GM21786 (cell line): Measurements from ENCODE around the gene RCC2.

Experiments
- ATAC-seq: cut with Tn5 transposase; IDR thresholded peaks from one replicate; pipeline ENCODE4 v1.9.1; 2021; ENCODE audit not compliant: unreplicated experiment

The RCC2 gene

DNA sequence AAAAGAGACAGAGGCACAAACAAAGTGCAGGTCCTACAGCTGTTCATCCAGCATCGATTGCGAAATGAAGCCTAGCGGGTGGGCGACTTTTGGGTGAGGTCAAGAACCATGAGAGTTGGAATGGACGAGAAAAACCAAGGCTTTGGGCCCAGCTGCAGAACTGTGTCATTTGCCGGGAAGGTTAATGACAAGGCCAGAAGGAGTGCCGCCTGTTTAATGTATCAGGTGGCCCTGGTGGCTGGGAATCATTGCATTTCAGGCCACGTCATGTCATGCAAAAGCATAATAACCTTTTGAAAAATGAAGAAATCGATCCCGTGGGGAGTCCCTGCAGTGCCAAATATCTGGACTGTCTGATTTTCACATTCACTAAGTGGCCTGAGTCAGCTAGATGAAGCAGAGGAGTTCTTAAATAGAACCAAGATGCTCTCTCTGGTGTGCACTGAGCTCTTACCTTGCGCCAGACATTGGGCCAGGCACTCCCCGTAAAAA, 8.1 kb upstream of the RCC2 start:
- ATAC-seq = no peak

DNA sequence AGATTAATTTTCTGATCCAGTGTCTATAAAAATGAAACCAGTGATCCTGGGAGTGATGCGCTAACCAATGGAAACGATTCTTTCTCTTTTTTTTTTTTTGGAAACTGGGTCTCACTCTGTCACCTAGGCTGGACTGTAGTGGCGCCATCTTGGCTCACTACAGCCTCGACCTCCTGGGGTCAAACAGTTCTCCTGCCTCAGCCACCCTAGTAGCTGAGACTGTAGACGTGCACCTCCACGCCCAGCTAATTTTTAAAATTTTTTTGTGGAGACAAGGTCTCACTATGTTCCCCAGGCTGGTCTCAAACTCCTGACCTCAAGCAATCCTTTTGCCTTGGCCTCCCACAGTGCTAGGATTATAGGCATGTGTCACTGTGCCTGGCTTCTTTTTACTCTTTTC, 3.4 kb upstream of the RCC2 start:
- no peak for ATAC-seq

DNA sequence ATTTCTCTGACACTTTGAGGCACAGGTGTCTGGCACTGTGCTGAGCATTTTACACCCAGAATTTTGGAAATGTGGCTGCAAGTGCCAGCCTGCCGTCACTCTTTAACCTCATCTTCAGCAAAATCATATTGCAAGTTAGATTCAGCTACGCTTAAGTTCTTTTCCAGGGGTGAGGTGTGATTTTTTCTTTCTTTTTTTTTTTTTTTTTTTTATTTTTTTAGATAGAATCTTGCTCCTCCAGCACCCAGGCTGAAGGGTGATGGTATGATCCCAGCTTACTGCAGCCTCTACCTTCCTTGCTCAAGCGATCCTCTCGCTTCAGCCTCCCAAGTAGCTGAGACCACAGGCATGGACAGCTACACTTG, 2.5 kb upstream of the RCC2 start:
- no peak for ATAC-seq

DNA sequence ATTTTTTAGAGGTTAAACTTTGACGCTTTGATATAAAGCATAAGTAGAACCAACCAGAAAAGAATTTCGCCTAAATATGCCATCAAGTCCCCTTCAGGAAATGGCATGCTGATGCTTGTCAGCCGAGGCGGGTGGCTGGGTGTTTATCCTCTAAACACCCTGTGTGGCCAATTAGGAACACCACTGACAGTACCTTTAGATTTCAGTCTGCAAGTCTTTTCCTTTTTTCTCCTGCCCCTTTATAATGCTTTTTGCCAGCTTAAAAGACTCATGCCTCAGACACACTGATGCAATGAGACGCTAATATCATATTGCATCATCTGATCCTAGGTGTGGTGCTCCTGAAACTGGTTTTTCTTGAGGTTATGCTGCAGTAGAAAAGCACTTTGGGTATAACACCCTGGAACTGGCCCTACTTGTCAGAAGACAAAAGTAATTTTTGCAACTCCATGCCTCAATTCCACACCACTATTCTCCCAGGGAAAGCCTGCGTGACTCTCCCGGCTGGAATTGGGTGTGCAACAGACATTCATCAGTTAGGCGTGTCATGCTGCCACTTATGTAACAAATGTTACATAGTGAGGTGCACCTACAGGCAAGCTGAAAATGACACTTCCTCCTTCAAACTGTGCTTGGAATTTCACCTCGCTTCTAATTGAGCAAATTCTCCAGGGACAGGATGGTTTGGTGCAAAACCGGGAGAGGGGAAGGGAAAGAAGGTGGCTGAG, 2.0 kb upstream of the RCC2 start:
- ATAC-seq = no peak

DNA sequence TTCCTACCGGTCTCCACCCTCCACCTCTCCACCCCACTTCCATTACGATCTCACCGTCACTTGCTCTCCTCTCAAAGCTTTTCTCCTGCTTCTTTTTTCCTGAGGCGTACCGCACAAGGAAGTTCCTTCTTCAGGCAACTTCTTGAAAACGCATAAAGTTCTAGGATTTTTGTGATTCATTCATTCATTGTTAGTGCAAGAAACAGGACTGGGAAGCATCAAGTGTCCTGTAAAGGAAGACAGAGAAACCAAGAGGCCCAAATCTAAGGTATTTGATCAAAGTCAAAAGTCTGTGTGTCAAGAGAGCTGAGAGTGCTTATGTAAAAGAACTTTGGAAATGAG, 1.3 kb upstream of the RCC2 start:
- no peak for ATAC-seq

DNA sequence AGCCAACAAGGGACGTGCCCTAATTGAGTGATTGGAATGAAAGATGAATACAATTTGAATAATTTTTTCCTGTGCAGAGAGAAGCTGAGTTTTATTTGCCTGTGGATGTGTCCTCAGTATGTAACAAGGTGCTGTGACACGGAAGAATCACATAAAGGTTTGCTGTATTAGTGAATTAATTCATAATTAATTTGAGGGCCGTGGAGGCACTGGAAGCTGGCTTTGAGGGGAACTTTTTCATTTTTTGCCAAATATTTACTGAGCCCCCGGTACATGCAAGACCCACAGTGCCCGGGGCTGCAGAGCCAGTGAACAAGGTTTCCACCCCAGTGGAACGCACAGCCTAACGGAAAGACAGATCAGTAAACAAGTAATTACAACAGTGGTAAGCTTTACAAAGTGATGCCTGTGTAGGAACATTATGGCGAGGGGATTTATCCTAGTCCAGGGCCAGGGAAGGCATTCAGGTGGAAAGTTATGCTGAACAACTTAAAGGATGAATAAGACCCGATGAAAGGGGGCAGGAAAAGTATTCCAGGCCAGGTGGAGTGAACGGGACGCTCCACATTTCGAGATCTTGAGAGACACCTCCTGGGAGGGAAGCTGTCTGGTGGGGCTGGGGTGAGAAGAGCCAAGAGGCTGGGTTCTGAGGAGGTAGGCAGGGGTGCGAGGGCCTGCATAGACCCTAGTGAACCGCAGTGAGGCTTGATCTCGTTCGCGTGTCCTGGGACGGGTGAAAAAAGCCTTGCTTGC, 773 bp upstream of the RCC2 start:
- no peak for ATAC-seq

DNA sequence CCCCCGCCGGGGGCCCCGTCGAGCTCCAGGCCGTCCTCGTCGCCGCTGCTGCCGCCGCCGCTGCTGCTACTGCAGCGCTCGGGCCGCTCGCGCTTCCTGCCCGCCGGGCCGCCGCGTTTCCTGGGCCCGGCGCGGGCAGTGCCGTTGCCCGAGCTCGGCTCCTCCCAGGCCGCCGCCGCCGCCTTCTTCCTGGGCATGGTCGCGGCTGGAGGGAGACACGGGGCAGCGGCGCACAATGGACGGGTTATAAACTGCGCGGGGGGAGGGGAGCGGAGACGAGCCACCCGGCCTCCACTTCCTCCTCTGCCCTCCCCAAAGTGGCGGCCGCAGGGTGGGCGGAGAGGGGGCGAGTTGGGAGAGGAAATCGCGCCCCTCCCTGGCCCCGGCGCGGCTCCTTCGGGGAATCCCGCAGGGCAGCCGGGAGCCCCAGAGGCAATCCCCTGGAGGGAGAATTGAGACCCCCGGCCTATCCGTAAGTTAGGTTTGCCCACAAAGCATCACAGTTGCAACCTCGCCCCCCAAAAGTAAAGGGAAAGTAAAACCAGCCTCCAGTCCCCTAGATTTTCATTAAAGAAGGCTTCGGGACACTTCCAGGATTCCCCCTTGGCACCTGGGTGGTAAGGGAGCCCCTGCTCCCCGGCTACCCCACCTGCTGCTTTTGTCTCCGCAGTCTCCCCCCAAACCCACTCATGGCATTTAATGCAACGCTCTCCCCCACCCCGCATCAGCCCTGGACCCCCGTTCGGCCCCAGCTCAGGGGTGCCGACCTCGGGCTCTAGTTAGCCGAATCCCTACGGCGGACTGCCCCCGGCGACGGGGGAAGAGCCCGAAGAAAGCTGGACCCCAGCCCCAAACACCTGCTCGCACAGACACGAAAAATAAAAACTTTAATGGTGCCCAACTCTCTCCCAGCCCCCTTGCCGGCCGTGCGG, 893 bp downstream of the RCC2 start:
- no peak for ATAC-seq

DNA sequence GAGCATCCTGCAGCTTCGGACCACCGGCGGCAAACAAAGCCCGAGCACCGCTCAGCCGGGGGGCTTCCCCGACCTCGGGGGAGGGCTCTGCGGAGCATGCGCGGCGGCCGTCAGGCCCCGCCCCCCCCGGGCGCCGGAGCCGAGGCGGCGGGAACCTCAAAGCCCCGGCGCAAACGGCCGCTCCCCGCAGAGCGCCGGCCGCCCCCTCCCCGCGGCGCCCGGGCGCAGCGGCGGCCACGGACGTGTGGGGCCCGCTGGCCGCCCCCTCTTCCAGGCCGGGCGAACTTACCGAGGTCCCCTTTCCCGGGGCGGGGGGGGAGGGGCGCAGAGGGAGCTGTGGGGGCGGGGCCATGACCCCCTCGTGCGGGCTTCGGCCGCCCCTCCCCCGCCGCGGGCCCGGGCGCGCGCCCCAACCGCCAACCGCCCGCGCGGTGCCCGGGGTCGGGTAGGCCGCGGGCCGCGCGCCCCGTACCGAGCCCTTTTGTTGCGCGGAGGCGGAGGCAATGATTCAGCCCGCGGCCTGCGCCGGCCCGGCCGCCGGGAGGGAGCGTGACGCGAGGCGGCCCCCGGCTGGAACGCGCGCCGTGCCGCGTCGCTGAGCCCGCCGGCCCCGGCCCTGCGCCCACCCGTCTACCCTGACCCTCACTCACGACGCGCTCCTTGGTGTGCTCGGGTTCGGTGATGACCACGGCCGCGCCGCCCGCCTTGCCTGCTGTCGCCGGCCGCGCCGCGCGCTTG, 1.7 kb downstream of the RCC2 start:
- no peak for ATAC-seq

DNA sequence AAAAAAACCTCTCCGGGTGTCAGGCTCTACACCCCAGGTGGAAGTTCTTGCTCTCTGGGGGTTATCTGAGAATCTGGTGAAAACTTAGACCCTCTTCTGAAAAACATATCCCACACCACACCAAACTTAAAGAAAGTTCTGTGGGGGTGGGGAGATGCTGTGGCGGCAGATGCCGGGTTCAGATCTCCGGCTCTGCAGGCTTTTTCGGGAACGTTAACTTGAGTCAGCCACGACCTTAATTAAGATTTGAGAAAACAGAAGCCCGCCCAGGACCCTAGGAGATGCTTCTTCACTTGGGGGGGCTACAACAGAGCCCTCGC, 2.3 kb downstream of the RCC2 start:
- no peak for ATAC-seq

DNA sequence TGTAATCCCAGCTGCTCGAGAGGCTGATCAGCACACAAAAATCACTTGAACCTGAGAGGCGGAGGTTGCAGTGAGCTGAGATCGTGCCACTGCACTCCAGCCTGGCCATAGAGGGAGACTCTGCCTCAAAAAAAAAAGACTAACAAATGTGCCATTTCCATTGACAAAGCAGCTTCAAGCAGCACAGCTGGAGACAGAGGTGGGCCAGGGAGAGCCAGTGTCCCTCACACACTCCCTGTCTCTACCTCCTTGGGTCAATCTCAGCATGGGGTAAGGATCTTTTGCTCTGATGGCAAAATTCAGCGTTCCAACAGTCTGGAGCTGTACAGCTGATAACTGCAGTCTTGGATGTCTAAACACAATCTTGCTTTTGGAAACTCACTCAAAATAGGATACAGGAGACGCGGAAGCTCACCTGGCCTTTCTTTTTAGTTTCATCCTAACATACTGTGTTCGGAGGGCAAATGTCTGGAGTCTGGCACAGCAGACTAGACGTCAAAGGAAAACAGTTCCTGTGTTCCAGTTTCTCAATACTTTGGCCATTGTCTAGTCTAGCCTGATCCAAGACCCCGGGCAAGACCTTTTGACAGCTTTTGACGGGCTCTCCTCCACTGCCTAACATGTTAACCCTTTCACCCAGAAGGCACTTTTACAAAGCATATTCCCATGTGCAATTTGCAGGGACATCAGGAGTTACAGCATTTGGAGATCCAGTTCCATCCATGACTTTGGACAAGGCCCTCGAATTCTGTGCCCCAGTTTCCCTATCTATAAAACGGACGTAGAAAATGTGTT, 2.9 kb downstream of the RCC2 start:
- no peak for ATAC-seq

DNA sequence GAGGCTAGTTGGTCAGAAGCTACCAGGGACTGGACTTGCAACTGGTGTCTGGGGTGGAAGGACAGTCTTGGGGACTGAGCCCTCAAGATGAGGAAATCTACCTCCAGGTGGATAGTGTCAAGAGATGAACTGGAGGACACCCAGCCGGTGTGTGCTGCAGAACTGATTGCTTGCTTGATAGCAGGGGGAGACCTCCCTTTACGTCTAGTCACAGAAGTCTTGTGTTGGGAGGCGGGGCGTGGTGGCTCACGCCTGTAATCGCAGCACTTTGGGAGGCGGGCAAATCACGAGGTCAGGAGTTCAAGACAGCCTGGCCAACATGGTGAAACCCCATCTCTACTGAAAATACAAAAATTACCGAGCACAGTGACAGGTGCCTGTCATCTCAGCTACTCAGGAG, 4.9 kb downstream of the RCC2 start:
- ATAC-seq = no peak

DNA sequence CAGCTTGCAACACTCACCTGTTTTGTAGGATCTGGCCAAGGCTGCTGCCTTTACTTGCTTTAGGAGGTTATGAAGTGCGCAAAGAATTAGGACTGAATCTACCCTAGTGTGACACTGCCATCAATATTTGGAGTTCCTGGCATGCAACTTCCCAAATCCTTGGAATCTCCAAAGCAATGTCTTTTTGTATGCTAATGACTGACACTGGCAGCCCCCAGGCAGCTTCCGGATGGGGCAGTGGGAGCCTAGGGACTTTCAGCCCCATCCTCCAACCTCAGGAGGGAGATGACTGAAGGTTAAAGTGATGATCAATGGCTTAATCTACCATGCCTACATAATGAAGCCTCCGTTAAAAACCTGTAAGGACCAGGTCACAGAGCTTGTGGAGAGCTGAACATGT, 5.5 kb downstream of the RCC2 start:
- ATAC-seq = no peak

DNA sequence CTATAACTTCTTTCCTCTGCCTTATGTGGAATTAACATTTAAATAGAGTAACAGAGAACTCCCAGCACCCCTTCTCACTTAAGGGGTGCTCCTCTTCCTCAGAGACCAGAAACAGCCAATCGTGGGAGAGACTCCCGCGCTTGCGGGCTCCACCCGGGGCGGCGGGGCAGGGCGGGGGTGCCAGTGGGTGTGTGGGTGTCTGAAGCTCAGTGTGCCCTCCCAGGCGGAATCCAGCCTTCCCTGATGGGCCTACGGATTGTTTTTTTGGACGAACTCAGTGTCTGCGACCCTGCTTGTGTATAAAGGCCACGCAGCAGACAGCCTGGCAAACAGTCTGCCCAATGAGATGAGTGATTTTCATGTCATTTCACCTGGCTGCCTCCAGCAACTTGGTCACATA, 6.2 kb downstream of the RCC2 start:
- no peak for ATAC-seq

DNA sequence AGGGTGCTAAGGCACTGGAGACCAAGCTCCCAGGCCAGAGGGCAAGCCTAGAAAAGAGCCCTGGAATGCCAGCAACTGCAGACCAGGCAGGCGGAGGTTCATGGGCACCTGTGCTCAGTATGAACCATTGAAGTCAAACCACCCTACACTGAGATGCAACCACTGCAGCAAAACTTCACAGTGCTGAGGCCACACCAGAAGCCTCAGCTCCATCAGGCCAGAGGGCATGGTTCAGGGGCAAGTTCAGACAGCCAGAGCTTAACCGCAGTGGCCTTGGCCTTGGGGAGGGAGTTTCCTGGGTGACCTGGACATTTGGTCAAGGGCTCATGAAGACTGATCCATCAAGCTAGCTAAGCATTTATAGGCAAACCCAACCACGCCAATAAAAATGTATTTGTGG, 7.1 kb downstream of the RCC2 start:
- no peak for ATAC-seq

DNA sequence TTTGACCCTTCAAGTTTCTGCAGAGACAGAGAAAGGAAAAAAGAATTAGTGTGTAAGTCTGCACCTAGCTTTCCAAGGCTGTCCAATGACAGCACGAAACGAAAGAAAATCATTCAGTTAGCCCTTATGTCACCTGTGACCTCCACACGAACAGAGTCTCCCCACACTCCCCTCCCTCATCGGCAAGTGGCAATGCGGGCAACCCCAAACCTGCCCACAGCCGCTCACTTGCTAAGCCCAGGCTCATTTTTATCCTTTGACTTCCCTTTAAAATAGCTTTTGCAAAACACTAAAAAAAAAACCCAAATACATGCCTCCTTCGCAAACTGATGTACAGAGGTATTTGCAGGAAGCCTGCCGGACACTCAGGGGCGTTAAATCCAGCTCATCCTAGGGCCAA, 10.3 kb downstream of the RCC2 start:
- ATAC-seq = no peak

DNA sequence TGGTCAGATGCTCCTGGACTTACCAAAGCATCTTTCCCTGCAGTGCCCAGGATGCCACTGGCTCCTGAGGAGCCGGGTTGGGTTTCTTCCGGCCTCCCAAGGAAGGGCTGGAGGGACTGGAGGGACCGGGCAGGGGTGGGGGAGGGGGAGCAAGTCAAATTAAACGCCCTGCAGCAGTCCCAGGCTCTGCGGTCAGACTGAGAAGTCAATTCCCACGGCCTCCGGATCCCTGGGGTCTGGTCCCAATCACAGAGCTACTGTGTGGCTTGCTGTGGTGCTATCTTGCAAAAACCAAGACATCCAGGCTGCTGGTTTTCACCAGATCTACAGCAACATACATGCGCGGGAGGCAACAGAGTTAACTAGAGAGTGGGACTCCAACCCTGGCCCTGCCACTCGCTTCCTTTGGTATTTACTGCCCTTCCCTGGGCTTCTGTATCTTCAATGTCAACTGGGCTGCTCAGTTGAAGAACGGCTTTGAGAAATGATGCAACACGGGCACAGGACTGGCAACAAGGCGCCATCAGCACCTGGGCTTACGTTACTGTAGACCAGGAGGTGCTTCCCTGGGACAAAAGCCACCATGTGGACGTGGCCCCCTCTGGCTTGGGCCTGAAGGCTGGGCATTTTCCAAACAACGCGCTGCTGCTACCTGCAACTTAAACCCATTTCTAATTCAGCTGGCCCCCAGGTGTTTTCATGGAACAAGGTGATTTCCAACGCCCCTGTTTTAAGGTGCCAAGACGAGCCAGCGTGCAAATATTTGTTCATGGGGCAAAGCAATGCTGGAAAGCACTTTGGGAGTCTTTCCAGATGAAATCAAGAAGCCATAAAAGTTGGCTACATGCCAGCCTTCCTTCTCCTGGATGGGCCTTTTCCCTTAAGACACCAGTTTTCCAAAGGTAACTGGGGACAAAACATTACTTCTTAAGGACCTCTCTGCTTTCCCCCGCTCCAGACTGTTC, 11.5 kb downstream of the RCC2 start:
- no peak for ATAC-seq

DNA sequence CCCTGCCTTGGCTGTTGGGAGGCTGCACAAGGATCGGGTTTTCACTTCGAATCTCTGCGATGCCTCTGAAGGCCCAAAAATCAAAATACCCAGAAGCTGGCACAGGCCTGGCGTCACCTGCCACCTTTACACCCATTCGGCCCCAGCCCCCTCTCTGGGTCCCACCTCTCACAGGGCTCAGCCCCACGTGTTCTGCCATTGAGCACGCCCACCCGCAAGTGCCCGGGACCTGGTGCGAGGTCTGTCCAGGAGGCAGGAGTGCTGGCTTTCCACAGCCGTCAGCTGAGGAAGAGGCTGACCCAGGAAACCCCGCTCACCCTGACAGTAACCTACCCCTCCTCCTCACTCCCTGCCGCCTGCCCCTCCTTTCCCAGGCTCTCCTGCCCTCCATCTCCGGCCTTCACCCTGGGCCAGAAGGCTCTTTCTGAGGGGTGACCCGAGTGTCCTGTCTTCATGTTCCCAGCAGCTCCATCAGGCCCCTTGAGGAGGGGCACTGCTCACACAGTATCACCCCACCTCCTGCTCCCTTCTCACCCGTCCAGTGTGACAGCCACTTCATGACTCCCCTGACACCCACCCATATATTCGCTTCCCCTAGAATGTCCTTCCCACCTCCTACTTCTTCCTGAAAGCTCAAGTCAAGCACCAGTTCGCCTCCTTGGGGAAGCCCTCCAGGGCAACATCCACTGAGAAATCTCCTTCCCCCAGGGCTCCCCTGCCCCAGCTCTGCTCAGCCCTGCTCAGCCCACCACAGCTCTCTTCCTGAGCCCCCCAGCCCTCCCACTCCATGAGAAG, 13.5 kb downstream of the RCC2 start:
- ATAC-seq = no peak

DNA sequence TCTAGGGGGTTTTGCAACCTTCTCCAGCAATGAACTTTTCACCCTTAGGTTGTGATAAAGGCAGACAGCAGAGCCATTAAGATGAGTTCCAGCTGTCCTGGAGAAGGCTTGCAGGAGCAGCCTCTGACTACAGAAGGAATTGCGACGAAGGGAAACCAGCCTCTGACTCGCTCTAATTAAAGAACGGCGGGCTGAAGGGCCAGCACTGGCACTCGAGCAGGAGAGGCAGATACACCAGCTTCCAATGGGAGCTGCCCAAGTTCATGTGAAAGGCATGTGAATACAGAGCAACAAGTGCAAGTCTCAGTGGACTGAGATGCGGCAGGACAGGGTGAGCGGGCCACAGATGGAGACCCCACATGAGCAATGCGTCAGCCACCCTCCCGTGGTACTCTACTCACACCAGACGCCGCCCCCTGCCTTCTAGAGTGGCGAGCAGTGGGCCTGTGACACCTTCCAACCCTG, 15.7 kb downstream of the RCC2 start:
- ATAC-seq = no peak
